Naive B cell (primary cell): ENCODE measurements around the gene TBC1D8. TPM values are rescaled to one million over a fixed set of nuclear protein-coding genes. Genes with fewer than 3 reads are reported as not detected.
A peak's percentile ranks its signal among the peaks of the same experiment; 100 is the strongest.

Experiments
- ATAC-seq, 2 donors: fragments of 150-1000 bp; cut with Tn5 transposase; 2 replicates each; pipeline ENCODE4 v1.10.0; 2021; ENCODE audit warnings: low read depth in 2 of 2, mild to moderate bottlenecking in 2 of 2, moderate library complexity in 2 of 2
- DNase-seq: peaks from one replicate; pipeline ENCODE4 v3.0.0; 2022
- H3K27ac Mint-ChIP-seq, 6 donors: one replicate each; pipeline ENCODE4 v1.8.0; 2020 to 2022; ENCODE audit warnings: mild to moderate bottlenecking in 6 of 6, mixed read lengths in 6 of 6, moderate library complexity in 5 of 6, inconsistent platforms in 2 of 6
- H3K27me3 Mint-ChIP-seq, 3 donors: one replicate each; pipeline ENCODE4 v1.8.0; 2021 to 2022; ENCODE audit warnings: mixed read lengths in 3 of 3, mild to moderate bottlenecking in 1 of 3
- H3K36me3 Mint-ChIP-seq, 2 donors: one replicate each; pipeline ENCODE4 v1.8.0; 2020 to 2022; ENCODE audit warnings: mixed read lengths in 2 of 2, inconsistent platforms in 1 of 2, mild to moderate bottlenecking in 1 of 2
- H3K4me1 Mint-ChIP-seq, 3 donors: one replicate each; pipeline ENCODE4 v1.8.0; 2020 to 2022; ENCODE audit warnings: mixed read lengths in 3 of 3, inconsistent platforms in 1 of 3, mild to moderate bottlenecking in 1 of 3, moderate library complexity in 1 of 3
- H3K4me3 Mint-ChIP-seq, 8 donors: one replicate each; pipeline ENCODE4 v1.8.0; 2020 to 2022; ENCODE audit warnings: mild to moderate bottlenecking in 8 of 8, mixed read lengths in 8 of 8, moderate library complexity in 8 of 8, inconsistent platforms in 2 of 8
- H3K9me3 Mint-ChIP-seq, 7 donors: one replicate each; pipeline ENCODE4 v1.8.0; 2020 to 2022; ENCODE audit warnings: mixed read lengths in 7 of 7, mild to moderate bottlenecking in 5 of 7, inconsistent platforms in 2 of 7, moderate library complexity in 1 of 7
- polyA plus RNA-seq, 6 donors: library from polyadenylated mRNA; unstranded; fragments of 300-500 nt; fragmentation: Illumina TruSeq; gene quantifications; one replicate each; pipeline ENCODE4 v1.2.3, GENCODE V29; 2021; ENCODE audit warnings: low read depth in 6 of 6

Gene TBC1D8
- under 1 TPM in 5 of 6 donors, not detected in 1; 0.19 to 0.72 (median 0.23) TPM for polyA plus RNA-seq

GRCh38 chr2:101151146-101151858 lies at the start of gene TBC1D8:
TSS of gene TBC1D8 (minus strand) at chr2:101151382. CDS start at chr2:101151253, 129 bp downstream.
- ATAC-seq, result peak; percentile 76 to 78
- H3K27ac Mint-ChIP-seq, result peak within 1 kb of the TSS in 1 of 6 donors; percentile 56
- DNase-seq, result peak; percentile 36
- H3K9me3 Mint-ChIP-seq, result no peaks in the 10 kb centered on the region
- H3K4me1 Mint-ChIP-seq, result peaks cover 20 to 35% (median 27%) of the 10 kb centered on the region in 3 donors
- H3K36me3 Mint-ChIP-seq, result no peaks in the 10 kb centered on the region
- H3K27me3 Mint-ChIP-seq, result peaks cover 9 to 35% (median 32%) of the 10 kb centered on the region in 3 donors
- peak within 1 kb of the TSS; percentile 75 to 94 (median 88) for H3K4me3 Mint-ChIP-seq

- no peaks in the 10 kb centered on the region for H3K36me3 Mint-ChIP-seq
- H3K27me3 Mint-ChIP-seq, result peaks cover 0 to 8% (median 3%) of the 10 kb centered on the region in 3 donors
- ATAC-seq (no peak), DNase-seq (no peak)
- peak overlapping the region in 2 of 6 donors; percentile 20 to 56 for H3K27ac Mint-ChIP-seq
- H3K4me3 Mint-ChIP-seq, result no peak overlapping the region
- H3K4me1 Mint-ChIP-seq, result peaks cover 0 to 10% (median 2%) of the 10 kb centered on the region in 3 donors
- H3K9me3 Mint-ChIP-seq, result no peaks in the 10 kb centered on the region
These were observed 49.5 kb upstream of the TBC1D8 start for GRCh38 chr2:101200676-101201075.

- Mint-ChIP-seq H3K4me3 (no peak overlapping the region), H3K27ac (no peak overlapping the region), H3K4me1 (no peaks in the 10 kb centered on the region), H3K36me3 (no peaks in the 10 kb centered on the region), H3K27me3 (peaks cover 0 to 8% (median 3%) of the 10 kb centered on the region in 3 donors), H3K9me3 (no peaks in the 10 kb centered on the region)
- ATAC-seq (no peak), DNase-seq (no peak)
These were observed 48.1 kb upstream of the TBC1D8 start for GRCh38 chr2:101199251-101199791.

GRCh38 chr2:101197814-101198213 lies 46.6 kb upstream of the TBC1D8 start:
- DNase-seq, result no peak
- Mint-ChIP-seq H3K4me3 (no peak overlapping the region), H3K36me3 (no peaks in the 10 kb centered on the region), H3K4me1 (no peaks in the 10 kb centered on the region), H3K9me3 (no peaks in the 10 kb centered on the region), H3K27ac (no peak overlapping the region), H3K27me3 (peaks cover 3 to 7% (median 4%) of the 10 kb centered on the region in 3 donors)
- no peak for ATAC-seq

- peaks cover 0 to 5% (median 2%) of the 10 kb centered on the region in 3 donors for H3K27me3 Mint-ChIP-seq
- H3K4me1 Mint-ChIP-seq, result no peaks in the 10 kb centered on the region
- H3K36me3 Mint-ChIP-seq, result no peaks in the 10 kb centered on the region
- no peak overlapping the region for H3K4me3 Mint-ChIP-seq
- no peaks in the 10 kb centered on the region for H3K9me3 Mint-ChIP-seq
- ATAC-seq, result no peak
- DNase-seq, result no peak
- H3K27ac Mint-ChIP-seq, result no peak overlapping the region
These were observed 46.1 kb upstream of the TBC1D8 start for GRCh38 chr2:101197215-101197745.

- peaks cover 0 to 10% (median 4%) of the 10 kb centered on the region in 3 donors for H3K27me3 Mint-ChIP-seq
- no peak for ATAC-seq
- H3K9me3 Mint-ChIP-seq, result no peaks in the 10 kb centered on the region
- no peak for DNase-seq
- H3K4me1 Mint-ChIP-seq, result peaks cover 2 to 7% (median 5%) of the 10 kb centered on the region in 3 donors
- no peak overlapping the region for H3K4me3 Mint-ChIP-seq
- peak overlapping the region in 1 of 6 donors; percentile 0 for H3K27ac Mint-ChIP-seq
- no peaks in the 10 kb centered on the region for H3K36me3 Mint-ChIP-seq
These were observed 44.9 kb upstream of the TBC1D8 start for GRCh38 chr2:101195871-101196661.

GRCh38 chr2:101193033-101193626 lies 41.9 kb upstream of the TBC1D8 start:
- Mint-ChIP-seq H3K9me3 (peaks cover 0 to 18% (median 7%) of the 10 kb centered on the region in 7 donors), H3K36me3 (no peaks in the 10 kb centered on the region), H3K27me3 (peaks cover 0 to 10% (median 7%) of the 10 kb centered on the region in 3 donors), H3K4me1 (peaks cover 2 to 10% (median 5%) of the 10 kb centered on the region in 3 donors), H3K4me3 (no peak overlapping the region), H3K27ac (no peak overlapping the region)
- ATAC-seq (no peak), DNase-seq (no peak)

GRCh38 chr2:101190747-101191516 lies 39.8 kb upstream of the TBC1D8 start:
- peaks cover 0 to 10% (median 7%) of the 10 kb centered on the region in 3 donors for H3K27me3 Mint-ChIP-seq
- peaks cover 0 to 4% of the 10 kb centered on the region in 2 donors for H3K36me3 Mint-ChIP-seq
- peaks cover 0 to 30% (median 14%) of the 10 kb centered on the region in 7 donors for H3K9me3 Mint-ChIP-seq
- ATAC-seq (no peak), DNase-seq (no peak)
- no peak overlapping the region for H3K27ac Mint-ChIP-seq
- peaks cover 2 to 10% (median 5%) of the 10 kb centered on the region in 3 donors for H3K4me1 Mint-ChIP-seq
- H3K4me3 Mint-ChIP-seq, result no peak overlapping the region

- Mint-ChIP-seq H3K27me3 (peaks cover 0 to 10% (median 7%) of the 10 kb centered on the region in 3 donors), H3K9me3 (peaks cover 0 to 30% (median 14%) of the 10 kb centered on the region in 7 donors), H3K36me3 (peaks cover 0 to 4% of the 10 kb centered on the region in 2 donors), H3K4me1 (peaks cover 2 to 10% (median 5%) of the 10 kb centered on the region in 3 donors), H3K4me3 (no peak overlapping the region), H3K27ac (no peak overlapping the region)
- DNase-seq (no peak), ATAC-seq (no peak)
These were observed 37.7 kb upstream of the TBC1D8 start for GRCh38 chr2:101188683-101189405.

- H3K36me3 Mint-ChIP-seq, result peaks cover 0 to 4% of the 10 kb centered on the region in 2 donors
- peaks cover 0 to 30% (median 14%) of the 10 kb centered on the region in 7 donors for H3K9me3 Mint-ChIP-seq
- ATAC-seq (no peak), DNase-seq (no peak)
- H3K27ac Mint-ChIP-seq, result no peak overlapping the region
- H3K4me1 Mint-ChIP-seq, result peaks cover 2 to 10% (median 5%) of the 10 kb centered on the region in 3 donors
- no peak overlapping the region for H3K4me3 Mint-ChIP-seq
- peaks cover 0 to 7% (median 5%) of the 10 kb centered on the region in 3 donors for H3K27me3 Mint-ChIP-seq
These were observed 35.9 kb upstream of the TBC1D8 start for GRCh38 chr2:101187131-101187530.

GRCh38 chr2:101185656-101186055 lies 34.5 kb upstream of the TBC1D8 start:
- no peak for ATAC-seq
- Mint-ChIP-seq H3K36me3 (peaks cover 0 to 4% of the 10 kb centered on the region in 2 donors), H3K27me3 (no peaks in the 10 kb centered on the region), H3K9me3 (peaks cover 0 to 30% (median 14%) of the 10 kb centered on the region in 7 donors), H3K4me1 (no peaks in the 10 kb centered on the region), H3K27ac (no peak overlapping the region), H3K4me3 (no peak overlapping the region)
- DNase-seq, result no peak

GRCh38 chr2:101185085-101185484 lies 33.9 kb upstream of the TBC1D8 start:
- peaks cover 0 to 4% of the 10 kb centered on the region in 2 donors for H3K36me3 Mint-ChIP-seq
- H3K4me1 Mint-ChIP-seq, result no peaks in the 10 kb centered on the region
- no peak overlapping the region for H3K27ac Mint-ChIP-seq
- peaks cover 0 to 30% (median 14%) of the 10 kb centered on the region in 7 donors for H3K9me3 Mint-ChIP-seq
- no peak for DNase-seq
- ATAC-seq, result no peak
- H3K4me3 Mint-ChIP-seq, result no peak overlapping the region
- H3K27me3 Mint-ChIP-seq, result no peaks in the 10 kb centered on the region
